Right lobe of liver (tissue), 4 donors: ENCODE results near the gene OS9.

ENCODE experiments used
- POLR2A ChIP-seq: fragments of 450-650 bp; IDR thresholded peaks from one replicate; pipeline ENCODE4 v1.6.1; 2017; ENCODE audit warnings: antibody characterized with exemption, mild to moderate bottlenecking
- TF ChIP-seq, protein P1 (sequence below), 4 donors: fragments of 200-600 bp in 3 of 4; fragments of 450-650 bp in 1 of 4; IDR thresholded peaks; one replicate each; pipeline versions ENCODE4 v1.5.1 to v1.8.0; 2016 to 2022; ENCODE audit warnings: antibody characterized with exemption in 4 of 4, mild to moderate bottlenecking in 2 of 4
- donor health status: DM: no; HTN: no; CAD: no.
- donor health status: DM: no; HTN: no; CAD: no.
- donor health status: DM: no; HTN: yes; CAD: no.

DNA sequence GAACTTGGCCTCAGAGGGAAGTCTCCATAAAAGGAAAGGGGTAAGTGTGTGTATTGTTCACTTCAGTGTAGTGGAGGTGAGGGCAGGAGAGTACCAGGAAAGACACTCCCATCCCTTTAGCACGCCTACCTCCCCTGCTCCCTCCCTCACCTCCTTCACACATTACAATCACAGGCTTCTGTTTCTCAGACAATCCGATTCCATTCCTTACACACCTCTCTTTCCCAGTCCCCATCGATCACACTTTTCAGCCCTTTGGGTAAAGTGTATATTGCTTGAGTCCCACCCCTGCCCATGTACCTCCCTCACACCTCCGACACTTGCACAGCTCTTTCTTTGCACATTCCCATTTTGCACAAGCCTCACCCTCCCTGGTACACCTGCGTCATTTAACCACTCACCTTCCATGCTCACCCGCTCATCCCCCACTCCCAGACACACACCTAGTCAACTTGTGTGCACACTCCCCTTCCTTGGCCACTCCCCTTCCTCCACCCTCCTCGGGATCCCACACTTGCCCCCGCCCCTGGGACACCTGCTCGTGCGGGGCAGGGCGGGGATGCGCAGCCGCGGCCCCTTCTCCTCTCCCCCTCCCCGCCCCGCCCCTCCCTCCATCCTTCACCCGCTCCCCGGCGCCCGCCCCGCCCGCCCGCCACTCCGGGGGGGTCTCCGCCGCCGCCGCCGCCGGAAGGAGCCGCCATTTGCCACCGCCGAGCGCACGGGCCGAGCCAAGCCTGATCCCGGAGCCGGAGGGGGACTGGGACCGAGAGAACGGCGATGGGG, 60.7 kb downstream of the OS9 start, which contains the start of gene MARCHF9:
- no peak for TF ChIP-seq POLR2A
- TF ChIP-seq, protein P1, sequence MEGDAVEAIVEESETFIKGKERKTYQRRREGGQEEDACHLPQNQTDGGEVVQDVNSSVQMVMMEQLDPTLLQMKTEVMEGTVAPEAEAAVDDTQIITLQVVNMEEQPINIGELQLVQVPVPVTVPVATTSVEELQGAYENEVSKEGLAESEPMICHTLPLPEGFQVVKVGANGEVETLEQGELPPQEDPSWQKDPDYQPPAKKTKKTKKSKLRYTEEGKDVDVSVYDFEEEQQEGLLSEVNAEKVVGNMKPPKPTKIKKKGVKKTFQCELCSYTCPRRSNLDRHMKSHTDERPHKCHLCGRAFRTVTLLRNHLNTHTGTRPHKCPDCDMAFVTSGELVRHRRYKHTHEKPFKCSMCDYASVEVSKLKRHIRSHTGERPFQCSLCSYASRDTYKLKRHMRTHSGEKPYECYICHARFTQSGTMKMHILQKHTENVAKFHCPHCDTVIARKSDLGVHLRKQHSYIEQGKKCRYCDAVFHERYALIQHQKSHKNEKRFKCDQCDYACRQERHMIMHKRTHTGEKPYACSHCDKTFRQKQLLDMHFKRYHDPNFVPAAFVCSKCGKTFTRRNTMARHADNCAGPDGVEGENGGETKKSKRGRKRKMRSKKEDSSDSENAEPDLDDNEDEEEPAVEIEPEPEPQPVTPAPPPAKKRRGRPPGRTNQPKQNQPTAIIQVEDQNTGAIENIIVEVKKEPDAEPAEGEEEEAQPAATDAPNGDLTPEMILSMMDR (IDR thresholded peaks at IDR 0.05), result no peak
